Measurements from ENCODE around the gene RBM24. TPM values are rescaled to one million over a fixed set of nuclear protein-coding genes. Genes with fewer than 3 reads are reported as not detected.

The RBM24 gene
- 1.7 and 3.1 TPM in 2 replicates for total RNA-seq

GRCh38 chr6:17281100-17281496 lies at the start of gene RBM24:
TSS of gene RBM24 (plus strand) at chr6:17281361. CDS start at chr6:17281582, 221 bp downstream.

Other genes with a start within 250 kb of the RBM24 start
- 0.32 TPM in 1 of 2 replicates, not detected in the other for gene STMND1, start 179.3 kb upstream of the RBM24 start, total RNA-seq
- 1.9 and 10.5 TPM in 2 replicates for gene CAP2, start 112.2 kb downstream of the RBM24 start, total RNA-seq

Measured in hair follicle dermal papilla cell (primary cell).